ENCODE data around the gene NAPSA.
"Not testable (repeated sequence)": the region's sequence is repeated elsewhere in the genome, so short reads cannot be mapped to it uniquely, and the experiment has no call there.

Gene NAPSA

DNA sequence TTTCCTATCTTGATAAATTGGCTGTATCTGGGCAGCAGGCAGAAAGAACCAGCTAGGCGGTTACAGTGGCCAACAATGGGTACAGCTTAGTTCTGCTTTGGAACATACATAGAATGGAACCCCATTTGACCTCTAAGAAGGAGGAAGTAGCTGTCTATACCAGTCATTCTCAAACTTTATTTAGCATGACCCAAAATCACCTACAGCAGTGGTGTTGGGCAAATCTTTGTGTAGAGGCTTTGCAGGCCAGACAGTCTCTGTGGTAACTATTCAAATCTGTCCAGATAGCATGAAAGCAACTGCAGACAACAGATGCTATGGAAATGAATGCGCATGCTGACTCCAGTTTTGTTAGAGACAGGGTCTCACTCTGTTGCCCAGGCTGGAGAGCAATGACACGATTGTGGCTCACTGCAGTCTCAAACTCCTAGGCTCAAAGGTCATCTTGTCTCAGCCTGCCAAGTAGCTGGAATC lies 24.3 kb downstream of the NAPSA start:
- no peak overlapping the region for H3K4me3 ChIP-seq (ENCODE audit: low read length)
- no peak for DNase-seq (ENCODE audit: low read depth)
- no peak for TF ChIP-seq CTCF (conservative IDR thresholded peaks at IDR 0.05; ENCODE audit: low read depth, low read length)

DNA sequence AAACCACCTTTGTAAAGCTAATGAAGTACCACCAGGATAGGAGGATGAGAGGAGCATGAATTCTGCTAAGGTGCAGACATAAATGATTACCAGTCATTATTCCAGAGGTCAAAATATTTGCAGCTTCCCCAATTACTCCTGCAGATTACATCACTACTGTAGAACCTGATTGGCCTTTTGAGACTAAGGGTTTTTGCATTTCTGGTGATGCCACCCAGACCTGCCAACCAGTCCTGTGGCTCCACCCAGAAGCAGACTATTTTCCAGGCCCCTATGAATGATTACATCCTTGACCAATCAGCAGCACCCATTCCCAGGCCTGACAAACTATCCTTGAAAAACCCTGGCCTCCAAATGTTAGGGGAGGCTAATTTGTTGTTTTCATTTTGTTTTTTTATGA lies 25.1 kb downstream of the NAPSA start:
- no peak for DNase-seq (ENCODE audit: low read depth)
- H3K4me3 ChIP-seq (ENCODE audit: low read length): no peak overlapping the region
- no peak for TF ChIP-seq CTCF (conservative IDR thresholded peaks at IDR 0.05; ENCODE audit: low read depth, low read length)

GRCh38 chr19:50337031-50337430 lies 28.4 kb downstream of the NAPSA start:
- not testable (repeated sequence) for DNase-seq (ENCODE audit: low read depth); H3K4me3 ChIP-seq (ENCODE audit: low read length)

DNA sequence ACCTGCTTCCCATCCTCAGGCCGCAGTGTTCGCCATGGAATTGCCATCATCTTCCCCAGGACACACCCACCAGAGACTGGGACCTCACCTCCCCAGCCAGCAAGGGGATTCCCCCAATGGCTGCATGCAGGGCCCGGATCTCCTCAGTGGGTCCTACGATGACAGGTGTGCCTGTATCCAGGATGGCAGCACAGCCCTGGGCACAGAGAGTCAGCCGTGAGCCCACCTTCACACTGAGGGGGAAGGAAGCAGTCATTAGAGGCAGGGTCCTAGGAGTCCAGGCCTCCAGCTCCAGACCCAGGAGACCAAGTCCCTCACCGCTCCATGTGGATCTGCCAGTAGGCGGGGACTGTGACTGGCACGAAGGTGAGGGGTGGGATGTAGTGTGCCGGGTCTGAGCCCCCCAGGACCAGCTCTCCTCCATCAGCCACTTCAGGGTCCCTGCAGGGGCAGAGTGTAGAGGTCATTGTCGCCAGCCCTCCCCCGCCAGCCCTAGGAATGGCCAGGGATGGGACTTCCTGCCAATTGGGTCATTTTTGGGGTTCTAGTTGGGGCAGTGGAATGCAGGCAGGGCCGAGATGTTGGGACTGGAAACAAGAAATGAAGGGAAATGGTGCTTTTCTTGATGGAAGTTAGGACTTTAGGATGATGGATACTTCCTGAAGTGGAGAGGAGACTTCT lies 30.6 kb downstream of the NAPSA start:
- H3K4me3 ChIP-seq (ENCODE audit: low read length): no peak overlapping the region
- DNase-seq (ENCODE audit: low read depth): no peak
- no peak for TF ChIP-seq CTCF (conservative IDR thresholded peaks at IDR 0.05; ENCODE audit: low read depth, low read length)

DNA sequence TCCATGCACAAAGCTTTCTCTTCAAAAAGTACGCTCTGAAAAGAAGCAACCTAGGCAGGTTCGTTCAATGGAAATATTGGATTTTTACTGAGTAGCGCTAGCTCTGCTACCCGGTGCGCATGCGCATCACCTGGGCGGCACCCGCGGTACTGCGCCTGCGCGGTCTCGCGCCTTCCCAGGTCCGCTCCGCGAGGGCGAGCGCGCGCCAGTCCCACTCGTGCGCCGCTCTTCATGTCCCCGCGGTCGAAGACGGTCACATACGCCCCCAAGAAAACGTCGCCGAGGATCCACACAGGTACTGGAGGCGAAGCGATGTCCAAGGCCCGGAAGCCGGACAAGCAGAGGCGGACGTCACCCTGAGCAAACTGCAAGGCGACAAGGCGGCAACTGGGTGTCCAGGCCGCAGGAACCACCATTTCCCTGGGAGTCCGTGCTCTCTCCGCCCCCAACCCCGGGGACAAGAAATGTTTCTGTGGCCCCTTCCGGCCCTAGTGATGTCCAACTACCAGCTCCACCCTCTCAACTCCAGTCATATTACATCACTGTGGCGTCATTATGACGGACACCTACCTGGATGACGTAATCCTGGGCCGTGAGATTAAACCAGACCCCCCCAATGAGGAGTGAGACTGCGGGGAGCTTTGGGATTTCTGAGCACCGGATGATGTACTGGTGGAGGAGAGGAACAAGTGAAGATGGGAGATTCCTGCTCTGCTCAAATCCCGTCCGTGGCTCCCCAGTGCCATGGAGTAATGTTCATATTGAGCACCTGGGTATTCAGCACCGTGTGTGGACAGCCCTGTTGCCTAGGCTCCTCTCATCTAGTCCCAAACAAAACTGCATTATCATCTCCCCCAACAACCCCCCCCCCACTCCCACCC lies 31.5 kb downstream of the NAPSA start:
- TF ChIP-seq CTCF (conservative IDR thresholded peaks at IDR 0.05; ENCODE audit: low read depth, low read length): no peak
- peak overlapping the region; percentile 65 for H3K4me3 ChIP-seq (ENCODE audit: low read length)
- DNase-seq (ENCODE audit: low read depth): no peak

- TF ChIP-seq CTCF (conservative IDR thresholded peaks at IDR 0.05; ENCODE audit: low read depth, low read length): no peak
- peak; percentile 62 for DNase-seq (ENCODE audit: low read depth)
- H3K4me3 ChIP-seq (ENCODE audit: low read length): peak overlapping the region; percentile 65
Measured at GRCh38 chr19:50333235-50333736, 32.2 kb downstream of the NAPSA start.

DNA sequence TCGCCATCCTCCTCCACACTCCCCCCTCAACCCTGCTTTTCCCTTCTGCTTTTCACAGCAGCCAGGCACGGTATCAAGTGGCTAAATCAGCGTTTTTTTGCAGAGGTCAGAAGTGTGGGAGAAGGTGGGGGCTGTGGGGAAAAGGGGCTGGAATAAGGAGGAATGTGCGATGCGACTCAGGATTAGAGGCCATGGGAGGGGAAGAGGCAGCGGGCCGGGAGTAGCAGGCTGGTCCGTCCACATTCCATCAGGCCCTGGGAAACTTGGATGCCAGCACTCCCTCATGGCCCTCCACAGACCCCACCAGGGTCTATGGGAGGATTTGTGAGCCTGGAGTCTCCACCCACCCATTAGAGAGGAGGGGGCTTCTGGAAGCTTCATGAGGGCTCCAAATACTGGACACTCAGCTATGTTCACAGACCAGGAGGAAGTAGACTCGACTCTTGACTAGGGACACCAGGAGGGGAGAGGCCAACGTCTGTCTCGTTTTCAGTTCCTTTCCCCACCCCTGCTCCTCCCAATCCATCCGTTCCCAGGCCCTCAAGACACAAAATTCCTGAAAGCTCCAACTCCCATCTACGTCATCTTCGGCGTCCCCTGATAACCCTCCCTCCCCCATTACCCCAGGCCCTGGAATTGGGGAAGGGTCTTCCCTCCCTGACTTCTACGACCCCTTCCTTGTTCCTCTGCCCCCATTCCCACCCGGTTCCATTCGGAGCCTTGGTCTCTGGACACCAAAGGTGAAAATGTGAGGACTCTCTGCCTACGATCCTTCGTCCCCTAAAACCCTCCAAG lies 33.0 kb downstream of the NAPSA start:
- peak overlapping the region; percentile 65 for H3K4me3 ChIP-seq (ENCODE audit: low read length)
- no peak for DNase-seq (ENCODE audit: low read depth)
- no peak for TF ChIP-seq CTCF (conservative IDR thresholded peaks at IDR 0.05; ENCODE audit: low read depth, low read length)
